GM12892 (cell line): Measurements from ENCODE around the gene COA1.

Source experiments
- POLR2A ChIP-seq: IDR thresholded peaks from 2 replicates; pipeline ENCODE4 v1.6.1; 2011; ENCODE audit warnings: low read depth, low read length, control low read depth
- TAF1 ChIP-seq: IDR thresholded peaks from 2 replicates; pipeline ENCODE4 v1.6.1; 2011; ENCODE audit warnings: low read depth, mild to moderate bottlenecking, control low read depth, low read length, borderline replicate concordance

GRCh38 chr7:43647339-43647672 is 82.0 kb downstream of the COA1 start:
- TF ChIP-seq POLR2A (no peak), TAF1 (no peak)
